SU-DHL-6 (cell line): ENCODE data around the gene TAGLN2.

ENCODE experiments used
- H2AFZ ChIP-seq: fragments of 200-600 bp; sonication (generic); 2 replicates; pipeline ENCODE4 v1.6.1; 2014; ENCODE audit warnings: low read depth, mild to moderate bottlenecking, moderate library complexity, mixed read lengths, antibody characterized with exemption, low read length; ENCODE audit not compliant: severe bottlenecking
- H3F3A ChIP-seq: fragments of 200-600 bp; shearing (Covaris generic); 2 replicates; pipeline ENCODE4 v1.6.0; 2016; ENCODE audit warnings: antibody characterized with exemption, mild to moderate bottlenecking; ENCODE audit not compliant: insufficient read depth
- H3K27ac ChIP-seq: fragments of 200-600 bp; sonication (generic); 2 replicates; pipeline ENCODE4 v1.5.1; 2016; ENCODE audit warnings: low read depth, mild to moderate bottlenecking, low read length, moderate library complexity, mixed read lengths
- H3K27me3 ChIP-seq: fragments of 200-600 bp; sonication (generic), shearing (Covaris generic); 2 replicates; pipeline ENCODE4 v1.6.0; 2014; ENCODE audit warnings: mild to moderate bottlenecking, low read length
- H3K36me3 ChIP-seq: fragments of 200-600 bp; sonication (generic); 2 replicates; pipeline ENCODE4 v1.6.1; 2014; ENCODE audit warnings: mild to moderate bottlenecking, low read length, mixed read lengths
- H3K4me2 ChIP-seq: fragments of 300-600, 200-600 bp; shearing (Covaris generic), sonication (generic); 2 replicates; pipeline ENCODE4 v1.6.0; 2014; ENCODE audit warnings: low read length, low read depth, mild to moderate bottlenecking; ENCODE audit not compliant: poor library complexity, severe bottlenecking
- H3K4me3 ChIP-seq: fragments of 200-600 bp; sonication (generic); 2 replicates; pipeline ENCODE4 v1.5.1; 2014; ENCODE audit warnings: antibody characterized with exemption, low read length, mild to moderate bottlenecking, mixed read lengths; ENCODE audit not compliant: insufficient read depth, poor library complexity, severe bottlenecking
- H3K79me2 ChIP-seq: fragments of 200-600 bp; sonication (generic); 2 replicates; pipeline ENCODE4 v1.6.1; 2014; ENCODE audit warnings: mild to moderate bottlenecking, low read length, moderate library complexity; ENCODE audit not compliant: insufficient read depth
- H3K9ac ChIP-seq: fragments of 200-600 bp; sonication (generic); 2 replicates; pipeline ENCODE4 v1.7.0; 2014; ENCODE audit warnings: mild to moderate bottlenecking, low read length
- H3K9me2 ChIP-seq: fragments of 200-600 bp; sonication (generic); replicated peaks from 2 replicates; pipeline ENCODE4 v1.6.1; 2014; ENCODE audit warnings: low read length; ENCODE audit not compliant: insufficient read depth
- H3K9me3 ChIP-seq: fragments of 200-600 bp; sonication (generic); 2 replicates; pipeline ENCODE4 v1.6.1; 2014; ENCODE audit warnings: low read length, mixed read lengths; ENCODE audit not compliant: insufficient read depth
- H4K20me1 ChIP-seq: fragments of 200-600 bp; sonication (generic); 2 replicates; pipeline ENCODE4 v1.6.1; 2014; ENCODE audit warnings: low read depth, mild to moderate bottlenecking, antibody characterized with exemption, low read length, moderate library complexity, mixed read lengths
- CTCF ChIP-seq: fragments of 200-600 bp; sonication (generic); IDR thresholded peaks from one replicate; pipeline ENCODE4 v1.5.1; 2017; ENCODE audit warnings: antibody characterized with exemption, mild to moderate bottlenecking, low read length, moderate library complexity; ENCODE audit not compliant: insufficient read depth, poor library complexity, severe bottlenecking
- EZH2phosphoT487 ChIP-seq: fragments of 200-600 bp; sonication (generic), shearing (Covaris generic); conservative IDR thresholded peaks from 2 replicates; pipeline ENCODE4 v1.6.1; 2018; ENCODE audit warnings: mild to moderate bottlenecking, antibody characterized with exemption, low read length, moderate library complexity, mixed read lengths

TAGLN2 gene

GRCh38 chr1:159965263-159965662 is 40.0 kb upstream of the TAGLN2 start:
- Histone ChIP-seq H3K9me2 (no peaks in the 10 kb centered on the region), H3K9ac (no peak overlapping the region), H3K4me2 (no peak overlapping the region), H3K27ac (no peak overlapping the region), H3K4me3 (no peak overlapping the region), H3K79me2 (no peaks in the 10 kb centered on the region), H4K20me1 (no peaks in the 10 kb centered on the region), H2AFZ (no peak overlapping the region), H3F3A (no peaks in the 10 kb centered on the region), H3K9me3 (no peaks in the 10 kb centered on the region), H3K27me3 (no peaks in the 10 kb centered on the region), H3K36me3 (no peaks in the 10 kb centered on the region)
- TF ChIP-seq CTCF (no peak), EZH2phosphoT487 (no peak)

- no peaks in the 10 kb centered on the region for H3K9me3 ChIP-seq
- H3K27me3 ChIP-seq, result no peaks in the 10 kb centered on the region
- no peaks in the 10 kb centered on the region for H3K79me2 ChIP-seq
- no peaks in the 10 kb centered on the region for H3K9me2 ChIP-seq
- no peak overlapping the region for H2AFZ ChIP-seq
- no peak overlapping the region for H3K4me2 ChIP-seq
- no peaks in the 10 kb centered on the region for H3K36me3 ChIP-seq
- no peak overlapping the region for H3K4me3 ChIP-seq
- H3K27ac ChIP-seq, result no peak overlapping the region
- TF ChIP-seq CTCF, result no peak
- TF ChIP-seq EZH2phosphoT487, result no peak
- H3F3A ChIP-seq, result no peaks in the 10 kb centered on the region
- H4K20me1 ChIP-seq, result no peaks in the 10 kb centered on the region
- no peak overlapping the region for H3K9ac ChIP-seq
Measured at GRCh38 chr1:159964144-159964543, 38.8 kb upstream of the TAGLN2 start.

GRCh38 chr1:159962176-159962575 is 36.9 kb upstream of the TAGLN2 start:
- Histone ChIP-seq H3K27ac (no peak overlapping the region), H3F3A (no peaks in the 10 kb centered on the region), H3K9ac (no peak overlapping the region), H3K9me3 (no peaks in the 10 kb centered on the region), H3K4me2 (no peak overlapping the region), H2AFZ (no peak overlapping the region), H3K9me2 (no peaks in the 10 kb centered on the region), H3K36me3 (no peaks in the 10 kb centered on the region), H3K4me3 (no peak overlapping the region), H3K27me3 (no peaks in the 10 kb centered on the region), H4K20me1 (no peaks in the 10 kb centered on the region), H3K79me2 (no peaks in the 10 kb centered on the region)
- TF ChIP-seq CTCF (no peak), EZH2phosphoT487 (no peak)
